GM10266 (cell line): ENCODE measurements around the gene STX5.
A peak's percentile ranks its signal among the peaks of the same experiment; 100 is the strongest.

Experiments used
- DNase-seq: peaks from one replicate; pipeline ENCODE4 v3.0.0; 2012; ENCODE audit errors: extremely low spot score
- CTCF ChIP-seq: IDR thresholded peaks from 2 replicates; pipeline ENCODE4 v1.5.1; 2012; ENCODE audit warnings: mild to moderate bottlenecking, low read depth; ENCODE audit not compliant: control insufficient read depth, insufficient read depth; ENCODE audit errors: missing control alignments

Gene STX5

GRCh38 chr11:62857541-62857982 is 25.7 kb upstream of the STX5 start:
- TF ChIP-seq CTCF: no peak
- no peak for DNase-seq

DNA sequence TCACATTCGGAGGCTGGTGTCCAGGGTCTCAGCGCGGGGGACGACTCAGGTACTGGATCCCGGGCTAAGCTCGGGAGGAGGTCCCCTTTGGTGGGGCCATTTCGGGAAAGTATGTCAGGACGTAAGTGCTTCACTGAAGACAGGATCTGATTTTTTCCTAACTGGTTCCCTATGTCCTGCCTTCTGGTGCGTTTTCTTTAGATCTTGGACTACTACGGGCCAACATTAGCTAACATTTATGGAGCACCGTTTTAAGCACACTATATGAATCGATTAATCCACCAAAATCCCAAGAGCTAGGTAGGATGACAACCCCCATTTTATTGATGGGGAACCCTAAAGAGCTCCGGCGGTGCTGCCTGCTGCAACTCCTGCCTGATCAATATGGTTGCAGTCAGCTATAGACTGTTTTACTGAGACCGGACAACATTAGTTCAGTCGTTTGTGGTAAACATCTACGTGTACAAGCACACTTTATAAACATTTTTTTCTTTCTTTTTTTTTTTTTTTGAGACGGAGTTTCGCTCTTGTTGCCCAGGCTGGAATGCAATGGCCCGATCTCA is 24.6 kb upstream of the STX5 start:
- DNase-seq: no peak
- no peak for TF ChIP-seq CTCF

- peak; percentile 88 for DNase-seq
- TF ChIP-seq CTCF: no peak
Measured at GRCh38 chr11:62855571-62856332, 23.9 kb upstream of the STX5 start.

- no peak for DNase-seq
- no peak for TF ChIP-seq CTCF
Measured at GRCh38 chr11:62854825-62855570, 23.1 kb upstream of the STX5 start.

GRCh38 chr11:62854013-62854824 is 22.4 kb upstream of the STX5 start:
- no peak for DNase-seq
- no peak for TF ChIP-seq CTCF

DNA sequence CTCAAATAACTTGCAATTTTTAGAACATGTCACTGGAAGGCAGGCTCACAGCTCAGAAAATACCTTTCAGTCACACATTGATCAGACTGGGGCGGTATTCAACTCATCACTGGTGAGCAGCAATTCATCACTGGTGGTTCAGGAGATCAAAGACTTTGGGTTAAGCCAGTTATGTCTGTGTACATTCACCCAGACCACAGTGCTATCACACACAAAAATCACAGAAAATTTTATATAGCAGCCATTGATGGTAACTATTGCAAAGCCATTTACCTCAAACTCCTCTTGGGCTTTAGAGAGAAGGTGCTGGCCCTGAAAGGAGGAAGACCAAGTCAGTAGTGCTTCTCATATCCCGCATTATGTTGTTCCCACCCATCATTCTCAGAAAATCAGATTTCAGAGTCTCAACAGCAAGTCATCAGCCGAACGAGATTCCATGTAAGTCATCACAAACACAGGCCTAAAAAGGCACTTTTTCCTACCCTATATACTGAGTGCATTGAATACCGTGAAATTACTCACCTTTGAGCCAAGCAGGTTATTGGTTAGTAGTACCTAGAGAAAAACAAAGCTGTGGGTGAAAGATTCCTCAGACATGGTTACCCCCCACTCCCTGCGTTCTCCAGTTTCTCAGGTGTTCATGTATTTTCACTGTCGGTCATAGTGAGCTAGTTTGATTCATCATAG is 21.6 kb upstream of the STX5 start:
- no peak for TF ChIP-seq CTCF
- no peak for DNase-seq
